ENCODE measurements around the gene ZNF263. TPM values are rescaled to one million over a fixed set of nuclear protein-coding genes. Genes with fewer than 3 reads are reported as not detected.
A peak's percentile ranks its signal among the peaks of the same experiment; 100 is the strongest.

ZNF263 gene
- 10 to 100 TPM; 34.7 to 36.7 TPM for total RNA-seq

DNA sequence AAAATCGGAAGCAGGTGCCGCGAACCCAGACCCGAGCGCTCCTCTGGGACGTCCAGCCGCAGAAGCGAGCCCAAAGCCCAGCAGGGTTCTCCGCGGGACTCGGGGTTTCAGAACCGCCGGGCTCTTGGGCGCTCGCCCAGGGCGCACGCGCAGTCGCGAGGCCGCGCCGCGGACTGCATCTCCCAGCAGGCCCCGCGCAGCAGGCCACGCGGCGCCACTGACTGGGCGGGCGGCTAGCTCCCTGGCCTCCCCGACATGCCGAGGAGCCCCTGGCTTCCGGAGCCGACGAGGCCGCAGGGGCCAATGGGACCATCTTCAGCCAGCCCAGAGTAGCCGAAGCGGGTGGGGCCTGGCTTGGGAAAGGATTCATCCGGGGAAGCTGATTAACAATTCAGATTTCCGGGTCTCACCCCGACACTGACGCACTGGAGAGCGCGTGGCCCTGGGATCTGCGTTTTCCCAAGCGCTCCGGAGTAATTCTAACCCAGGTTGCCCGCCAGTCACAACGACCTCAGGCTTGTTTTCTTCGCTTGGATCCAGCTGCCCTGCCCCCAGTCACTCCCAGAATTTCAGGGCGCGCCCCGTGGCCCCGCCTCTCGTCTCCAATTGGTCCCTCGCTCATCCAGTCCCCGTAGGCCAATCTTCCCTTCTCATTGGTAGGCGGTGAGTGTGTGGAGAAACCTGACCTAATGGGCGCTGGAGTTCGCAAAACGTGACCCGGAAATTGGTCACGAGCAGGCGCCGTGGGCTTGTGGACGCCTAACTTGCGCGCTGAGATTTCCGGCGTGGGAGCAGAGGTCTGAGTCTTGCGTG is at the start of gene ZNF263:
Gene ZNF263 (plus strand): TSS at position 762 of the 813 bp plus-strand sequence. CDS start 328 bp downstream, outside the sequence.
- Mint-ChIP-seq H3K27ac (peak within 1 kb of the TSS; percentile 89), H3K4me1 (peaks cover 23% of the 10 kb centered on the region), H3K36me3 (peaks cover 40% of the 10 kb centered on the region), H3K4me3 (peak within 1 kb of the TSS; percentile 95), H3K9me3 (peaks cover 6% of the 10 kb centered on the region), H3K27me3 (peaks cover 3% of the 10 kb centered on the region)
- ATAC-seq (ENCODE audit: low read depth) (peak; percentile 88), DNase-seq (peak; percentile 96)
- POLR2A ChIA-PET: interaction anchor here (0.7 to 3.4 kb wide), 31 partner anchors 10 to 243 kb away, joined by 3 to 42 read pairs (median 5); partner anchors contain the start of genes CLUAP1, NAA60, OR1F1 and TIGD7

DNA sequence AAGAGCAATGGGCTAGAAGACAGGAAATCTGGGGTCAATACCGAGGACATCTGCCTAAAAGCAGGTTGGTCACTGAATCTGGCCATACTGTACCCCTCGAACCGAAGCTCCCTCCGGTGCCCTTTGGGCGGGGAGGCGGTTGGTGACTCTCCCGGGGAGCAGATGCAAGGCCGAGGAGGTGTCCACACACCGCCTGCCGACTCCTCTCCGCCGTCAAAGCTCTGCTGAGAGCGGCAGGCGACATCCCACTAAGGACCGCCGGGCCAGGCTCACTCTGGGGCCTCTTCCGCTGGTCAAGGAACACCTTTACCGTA is 48.8 kb upstream of the ZNF263 start:
- ATAC-seq (ENCODE audit: low read depth) (no peak), DNase-seq (no peak)
- Mint-ChIP-seq H3K9me3 (peaks cover 16% of the 10 kb centered on the region), H3K27me3 (peaks cover 9% of the 10 kb centered on the region), H3K4me3 (peak overlapping the region; percentile 94), H3K27ac (peak overlapping the region; percentile 98), H3K4me1 (peaks cover 18% of the 10 kb centered on the region), H3K36me3 (peaks cover 42% of the 10 kb centered on the region)
- POLR2A ChIA-PET: interaction anchor here (0.7 to 3.2 kb wide), 13 partner anchors 12 to 300 kb away, joined by 3 to 17 read pairs (median 3); partner anchors contain the start of genes NAA60, ZNF174 and ZSCAN32

DNA sequence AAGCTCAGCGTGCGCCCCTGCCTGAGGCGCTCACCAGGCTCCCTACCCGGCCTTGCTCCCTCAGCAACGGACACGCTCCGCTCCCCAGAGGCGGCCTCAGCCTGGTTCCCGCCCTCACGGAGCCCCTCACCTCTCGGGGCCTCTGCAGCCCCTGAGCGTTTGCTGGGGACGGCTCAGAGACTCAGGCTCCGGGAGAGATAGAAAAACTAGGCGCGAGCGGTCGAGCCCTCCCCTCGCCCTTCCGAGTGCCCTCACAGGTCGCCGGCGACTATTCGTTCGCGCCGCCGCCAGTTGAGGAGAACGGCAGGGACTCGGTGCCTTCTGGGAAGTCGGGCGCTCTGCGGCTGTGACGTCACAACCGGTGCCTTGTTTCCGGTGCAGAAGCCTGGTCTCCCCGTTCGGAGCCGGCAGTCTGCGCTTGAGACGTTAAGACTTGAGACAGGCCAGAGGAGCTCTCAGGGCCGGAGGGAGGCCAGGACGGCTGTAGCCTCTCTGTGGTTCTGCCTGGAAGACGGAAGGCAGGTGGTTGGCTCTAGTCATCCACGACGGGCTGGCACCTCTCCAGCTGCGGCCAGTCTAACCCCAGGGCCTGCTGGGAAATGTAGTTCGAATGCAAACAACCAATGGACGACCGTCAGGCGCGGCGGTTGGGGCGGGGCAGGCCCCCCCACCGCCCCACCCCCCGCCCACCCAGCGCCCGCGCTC is 48.3 kb upstream of the ZNF263 start, which contains the start of gene ZNF200:
Gene ZNF200 (minus strand): TSS at position 302 of the 705 bp plus-strand sequence. CDS start 1,403 bp downstream, outside the sequence.
- ATAC-seq (ENCODE audit: low read depth): peak; percentile 91
- peak within 1 kb of the TSS; percentile 98 for H3K27ac Mint-ChIP-seq
- peaks cover 39% of the 10 kb centered on the region for H3K36me3 Mint-ChIP-seq
- peaks cover 15% of the 10 kb centered on the region for H3K9me3 Mint-ChIP-seq
- peak within 1 kb of the TSS; percentile 94 for H3K4me3 Mint-ChIP-seq
- peaks cover 9% of the 10 kb centered on the region for H3K27me3 Mint-ChIP-seq
- H3K4me1 Mint-ChIP-seq: peaks cover 18% of the 10 kb centered on the region
- peak; percentile 94 for DNase-seq
- POLR2A ChIA-PET: interaction anchor here (0.5 to 3.2 kb wide), 15 partner anchors 9 to 300 kb away, joined by 3 to 17 read pairs (median 3); partner anchors contain the start of gene NAA60

DNA sequence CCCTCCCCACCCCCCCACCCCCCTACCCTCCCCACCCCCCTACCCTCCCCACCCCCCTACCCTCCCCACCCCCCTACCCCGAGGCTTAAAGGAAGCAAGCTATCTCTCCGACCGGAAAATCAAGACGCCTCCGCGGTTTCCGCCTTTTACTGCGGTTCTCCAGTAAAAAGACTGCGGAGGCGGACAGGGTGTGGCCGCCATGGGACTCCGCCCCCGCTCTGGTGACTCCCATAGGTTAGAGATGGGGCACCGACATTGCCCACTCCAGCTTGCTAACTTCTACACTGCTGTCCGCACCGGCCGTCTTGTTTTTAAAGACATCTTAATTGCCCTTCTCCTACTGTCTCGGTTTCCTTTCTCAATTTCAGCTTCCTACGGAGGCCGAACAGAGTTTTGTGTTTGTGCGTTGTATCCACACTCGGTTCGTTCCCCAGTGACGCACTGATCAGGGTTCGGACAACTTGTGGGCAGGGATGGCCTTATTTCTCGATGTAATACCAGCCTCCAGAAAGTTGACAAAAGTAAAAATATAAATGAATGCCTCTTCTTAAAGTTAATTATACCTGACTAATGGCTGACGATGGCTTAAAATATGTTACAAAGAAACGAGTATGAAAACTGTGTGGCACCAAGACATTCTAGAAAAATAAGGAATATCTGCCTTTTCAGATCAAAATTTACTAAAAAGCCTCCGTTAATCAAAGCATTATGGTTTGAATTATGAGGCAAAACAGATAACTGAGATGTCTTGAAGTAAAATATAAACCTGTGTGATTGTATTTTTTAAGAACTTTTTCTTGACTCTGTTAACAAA is 47.2 kb upstream of the ZNF263 start:
- H3K9me3 Mint-ChIP-seq: peaks cover 6% of the 10 kb centered on the region
- POLR2A ChIA-PET: interaction anchor here (1.0 to 2.3 kb wide), 4 partner anchors 17 to 77 kb away, joined by 3 to 13 read pairs (median 5); no protein-coding TSS in a partner anchor
- ATAC-seq (ENCODE audit: low read depth): no peak

DNA sequence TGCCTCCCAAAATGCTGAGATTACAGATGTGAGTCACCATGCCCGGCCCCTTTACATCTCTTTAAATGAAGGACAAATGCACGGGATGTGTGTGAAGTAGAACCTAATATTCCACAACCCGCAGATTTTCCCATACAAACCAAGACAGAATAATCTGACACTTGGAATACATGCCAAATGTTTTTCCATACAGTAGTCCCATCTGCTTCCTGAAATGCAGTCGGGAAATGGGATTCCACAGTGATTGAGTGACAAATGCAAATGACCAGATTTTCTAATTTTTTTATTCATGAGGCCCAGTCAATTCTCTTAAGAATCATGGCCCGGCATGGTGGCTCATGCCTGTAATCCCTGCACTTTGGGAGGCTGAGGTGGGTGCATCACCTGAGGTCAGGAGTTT is 41.5 kb upstream of the ZNF263 start:
- POLR2A ChIA-PET: no interaction called here
- Mint-ChIP-seq H3K36me3 (no peaks in the 10 kb centered on the region), H3K4me1 (no peaks in the 10 kb centered on the region), H3K27ac (no peak overlapping the region), H3K4me3 (no peak overlapping the region), H3K9me3 (peaks cover 2% of the 10 kb centered on the region), H3K27me3 (peaks cover 10% of the 10 kb centered on the region)
- DNase-seq: no peak
- no peak for ATAC-seq (ENCODE audit: low read depth)

More for the DNA sequence above, 47.2 kb upstream of the ZNF263 start:
- H3K36me3 Mint-ChIP-seq: peaks cover 28% of the 10 kb centered on the region
- H3K27ac Mint-ChIP-seq: peak overlapping the region; percentile 81
- DNase-seq: no peak
- peak overlapping the region; percentile 70 for H3K4me3 Mint-ChIP-seq
- peaks cover 9% of the 10 kb centered on the region for H3K27me3 Mint-ChIP-seq
- H3K4me1 Mint-ChIP-seq: peaks cover 18% of the 10 kb centered on the region

DNA sequence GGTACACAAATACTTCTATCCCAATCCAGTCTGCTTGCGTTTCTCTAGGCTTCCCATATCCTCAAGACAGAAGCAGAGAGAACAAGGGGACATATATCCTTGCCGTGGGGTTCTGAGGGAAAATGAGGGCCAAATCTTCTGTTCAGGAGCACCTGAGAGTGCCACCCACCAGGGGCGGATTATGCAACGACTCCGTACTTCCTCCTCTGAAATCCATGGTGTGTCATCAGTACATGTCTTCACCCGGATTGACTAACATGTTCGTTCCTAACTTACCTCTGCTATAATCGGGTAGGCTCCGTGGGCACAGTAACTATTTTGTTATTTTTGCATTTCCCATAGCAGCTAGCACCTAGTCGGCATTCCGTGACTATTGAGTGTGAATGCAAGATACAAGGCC is 40.6 kb upstream of the ZNF263 start:
- DNase-seq (no peak), ATAC-seq (ENCODE audit: low read depth) (no peak)
- H3K9me3 Mint-ChIP-seq: no peaks in the 10 kb centered on the region
- peaks cover 2% of the 10 kb centered on the region for H3K4me1 Mint-ChIP-seq
- H3K36me3 Mint-ChIP-seq: no peaks in the 10 kb centered on the region
- H3K27me3 Mint-ChIP-seq: peaks cover 4% of the 10 kb centered on the region
- H3K4me3 Mint-ChIP-seq: no peak overlapping the region
- no peak overlapping the region for H3K27ac Mint-ChIP-seq
- POLR2A ChIA-PET: no interaction called here

DNA sequence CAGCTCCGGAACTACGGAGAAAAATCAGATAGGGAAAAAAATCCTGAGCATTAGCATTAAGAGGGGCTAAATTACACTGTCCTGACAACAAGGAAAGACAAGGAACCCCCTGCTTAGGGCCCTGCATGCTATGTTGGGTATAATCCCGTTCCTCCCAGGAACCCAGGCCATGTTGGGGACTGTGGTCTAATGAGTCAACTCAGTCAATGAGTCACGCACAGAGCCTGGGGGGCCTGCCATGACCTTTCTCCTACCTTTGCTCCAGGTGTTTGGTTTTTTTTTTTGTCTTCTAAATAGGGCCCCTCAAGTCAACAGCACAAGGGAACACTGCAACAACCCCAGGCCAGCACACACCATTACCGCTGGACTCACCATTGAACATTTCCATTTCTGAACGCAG is 39.4 kb upstream of the ZNF263 start:
- Mint-ChIP-seq H3K36me3 (no peaks in the 10 kb centered on the region), H3K4me3 (no peak overlapping the region), H3K27me3 (peaks cover 3% of the 10 kb centered on the region), H3K4me1 (peaks cover 2% of the 10 kb centered on the region), H3K9me3 (no peaks in the 10 kb centered on the region), H3K27ac (no peak overlapping the region)
- POLR2A ChIA-PET: no interaction called here
- ATAC-seq (ENCODE audit: low read depth): no peak
- DNase-seq: no peak

DNA sequence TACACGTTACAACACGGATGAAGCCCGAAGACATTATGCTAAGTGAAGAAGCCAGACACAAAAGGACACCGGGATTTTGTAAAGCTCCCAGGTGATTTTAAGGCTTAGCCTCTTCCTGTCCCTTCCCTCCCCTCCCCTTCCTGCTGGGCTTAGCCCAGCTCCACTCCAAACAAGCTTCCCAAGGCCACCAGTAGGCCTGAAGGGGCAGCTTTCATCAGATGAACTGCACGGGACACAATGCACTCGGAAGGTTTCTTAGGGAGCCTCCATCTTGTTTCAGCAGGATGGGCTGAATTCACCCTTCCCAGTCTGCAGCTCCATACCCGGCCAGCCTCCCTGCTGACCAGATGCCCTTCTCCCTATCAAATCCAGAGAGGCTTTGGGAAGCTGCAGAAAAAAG is 37.3 kb upstream of the ZNF263 start:
- ATAC-seq (ENCODE audit: low read depth) (no peak), DNase-seq (no peak)
- Mint-ChIP-seq H3K4me1 (peaks cover 2% of the 10 kb centered on the region), H3K27me3 (peaks cover 3% of the 10 kb centered on the region), H3K36me3 (no peaks in the 10 kb centered on the region), H3K27ac (no peak overlapping the region), H3K4me3 (no peak overlapping the region), H3K9me3 (peaks cover under 1% of the 10 kb centered on the region)
- POLR2A ChIA-PET: no interaction called here

DNA sequence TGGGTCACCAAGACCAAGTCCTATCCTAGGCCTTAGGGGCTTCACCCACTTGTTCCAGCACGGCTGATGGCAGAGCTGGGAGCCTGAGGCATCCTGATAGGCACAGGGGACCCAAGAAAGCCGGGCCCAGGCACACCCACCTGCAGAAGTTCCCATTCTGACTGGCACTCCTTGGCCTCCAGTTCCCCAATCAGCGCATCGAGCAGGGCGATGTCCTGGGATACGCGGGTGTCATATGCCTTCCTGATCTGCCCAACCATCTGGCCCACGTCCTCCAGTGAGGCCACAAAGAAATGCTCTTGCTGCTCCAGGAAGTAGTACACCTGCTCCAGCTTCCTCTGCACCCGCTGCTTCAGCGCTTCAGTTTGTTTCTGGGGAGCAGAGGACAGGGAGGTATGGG is 36.4 kb upstream of the ZNF263 start:
- Mint-ChIP-seq H3K9me3 (peaks cover 2% of the 10 kb centered on the region), H3K4me1 (peaks cover 2% of the 10 kb centered on the region), H3K27me3 (peaks cover 3% of the 10 kb centered on the region), H3K27ac (no peak overlapping the region), H3K4me3 (no peak overlapping the region), H3K36me3 (no peaks in the 10 kb centered on the region)
- DNase-seq (no peak), ATAC-seq (ENCODE audit: low read depth) (no peak)
- POLR2A ChIA-PET: no interaction called here

DNA sequence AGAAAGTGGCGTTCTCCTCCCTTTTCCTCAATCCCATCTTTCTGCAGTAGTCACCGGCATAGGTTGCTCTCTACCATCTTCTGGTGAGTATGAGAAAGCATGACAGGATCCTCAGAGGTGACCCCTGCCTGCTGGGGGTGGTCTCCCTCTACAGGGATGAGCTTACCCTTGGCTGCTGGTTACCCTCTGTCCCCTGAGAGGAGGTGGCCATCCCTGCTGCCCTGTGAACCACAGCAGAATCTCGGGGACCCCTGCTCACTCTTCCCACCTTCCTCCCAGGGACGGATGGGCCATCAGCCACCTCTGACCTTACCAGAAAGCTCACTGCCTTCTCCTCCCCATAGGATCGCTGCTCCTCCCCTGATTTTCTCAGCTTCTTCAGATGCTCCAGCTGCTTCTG is 34.7 kb upstream of the ZNF263 start:
- no peak for ATAC-seq (ENCODE audit: low read depth)
- H3K27ac Mint-ChIP-seq: no peak overlapping the region
- H3K4me1 Mint-ChIP-seq: peaks cover 2% of the 10 kb centered on the region
- H3K27me3 Mint-ChIP-seq: peaks cover 3% of the 10 kb centered on the region
- H3K36me3 Mint-ChIP-seq: no peaks in the 10 kb centered on the region
- peaks cover 2% of the 10 kb centered on the region for H3K9me3 Mint-ChIP-seq
- POLR2A ChIA-PET: interaction anchor here (1.1 kb wide), 1 partner anchor 16 kb away, joined by 4 read pairs; no protein-coding TSS in a partner anchor
- no peak overlapping the region for H3K4me3 Mint-ChIP-seq
- no peak for DNase-seq

DNA sequence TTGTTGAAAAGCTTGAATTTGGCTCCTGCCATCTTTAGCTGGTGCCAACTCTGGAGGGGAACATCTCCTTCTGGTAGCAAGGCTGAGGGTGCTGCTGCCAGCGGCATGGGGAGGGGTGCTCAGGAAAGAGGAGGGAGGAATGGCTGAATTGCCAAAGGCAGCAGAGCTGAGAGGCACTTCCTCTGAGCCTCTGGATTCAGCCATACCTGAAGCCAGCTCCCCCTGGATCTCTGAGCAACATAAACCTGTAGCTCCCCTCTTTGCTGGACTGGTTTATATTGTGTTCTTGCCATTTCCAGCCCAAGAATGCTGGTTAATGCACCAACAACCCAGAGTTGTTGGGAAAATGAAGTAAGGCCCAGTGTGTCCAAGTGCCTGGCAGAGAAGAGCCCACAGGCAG is 34.3 kb upstream of the ZNF263 start:
- Mint-ChIP-seq H3K36me3 (no peaks in the 10 kb centered on the region), H3K9me3 (peaks cover 2% of the 10 kb centered on the region), H3K4me1 (peaks cover 2% of the 10 kb centered on the region), H3K27ac (no peak overlapping the region), H3K4me3 (no peak overlapping the region), H3K27me3 (peaks cover 2% of the 10 kb centered on the region)
- DNase-seq (no peak), ATAC-seq (ENCODE audit: low read depth) (no peak)
- POLR2A ChIA-PET: interaction anchor here (1.1 kb wide), 1 partner anchor 15 kb away, joined by 4 read pairs; no protein-coding TSS in a partner anchor

DNA sequence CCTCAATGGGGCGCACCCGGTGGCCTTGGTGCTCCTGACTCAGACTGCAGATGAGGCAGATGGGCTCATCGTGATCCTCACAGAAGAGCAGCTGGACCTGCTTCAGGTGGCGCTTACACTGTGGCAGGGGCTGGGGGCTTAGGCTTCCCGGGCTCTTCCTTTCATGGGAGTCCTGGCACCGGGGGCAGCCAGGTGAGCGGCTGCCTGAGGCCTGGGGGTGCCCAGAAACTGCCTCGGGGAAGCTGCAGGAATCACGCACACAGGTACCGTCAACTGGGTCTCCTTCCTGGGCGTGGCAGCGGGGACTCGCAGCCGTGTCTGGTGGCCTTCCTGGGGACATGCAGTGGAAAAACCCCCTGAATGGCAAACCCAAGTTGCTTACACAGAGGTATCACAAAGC is 33.8 kb upstream of the ZNF263 start:
- H3K27me3 Mint-ChIP-seq: no peaks in the 10 kb centered on the region
- no peaks in the 10 kb centered on the region for H3K36me3 Mint-ChIP-seq
- no peak overlapping the region for H3K4me3 Mint-ChIP-seq
- no peak for ATAC-seq (ENCODE audit: low read depth)
- peaks cover 2% of the 10 kb centered on the region for H3K9me3 Mint-ChIP-seq
- DNase-seq: no peak
- POLR2A ChIA-PET: interaction anchor here (1.1 kb wide), 1 partner anchor 15 kb away, joined by 4 read pairs; no protein-coding TSS in a partner anchor
- H3K4me1 Mint-ChIP-seq: peaks cover 2% of the 10 kb centered on the region
- H3K27ac Mint-ChIP-seq: no peak overlapping the region

DNA sequence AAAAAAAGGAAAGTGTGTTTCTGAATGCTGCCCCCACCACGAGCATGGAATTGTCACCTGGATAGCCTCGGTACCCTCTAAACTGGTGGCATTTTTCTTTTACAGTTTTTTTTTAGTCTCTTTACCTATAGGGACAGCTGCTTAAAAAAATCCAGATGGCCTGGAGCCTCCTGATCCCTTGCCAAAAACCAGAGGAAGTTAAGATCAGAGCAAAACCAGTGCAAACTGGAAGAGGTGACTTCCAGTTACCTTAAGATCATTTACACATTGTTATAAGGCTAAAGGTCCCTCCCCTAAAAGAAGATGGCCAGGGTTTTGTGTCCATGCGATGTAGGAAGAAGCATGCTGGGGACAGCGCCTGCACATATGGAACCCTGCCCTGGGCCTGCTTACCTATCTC is 30.3 kb upstream of the ZNF263 start:
- Mint-ChIP-seq H3K27ac (no peak overlapping the region), H3K9me3 (peaks cover 2% of the 10 kb centered on the region), H3K36me3 (no peaks in the 10 kb centered on the region), H3K4me3 (no peak overlapping the region), H3K4me1 (no peaks in the 10 kb centered on the region), H3K27me3 (peaks cover 3% of the 10 kb centered on the region)
- ATAC-seq (ENCODE audit: low read depth) (no peak), DNase-seq (no peak)
- POLR2A ChIA-PET: interaction anchor here (0.6 to 0.8 kb wide), 2 partner anchors 18 to 310 kb away, joined by 3 read pairs; partner anchors contain the start of gene ZNF200

All from activated naive CD8-positive, alpha-beta T cell treated with anti-CD3 and anti-CD28 coated beads, Interleukin-2, amount 10 ng/mL, durations not matched to agents 7 days and 5 days (primary cell).